ACC112 (cell line): Measurements from ENCODE around the gene ZNF467.

Experiments used
- H2AFZ ChIP-seq: fragments of 200-600 bp; sonication (generic); one replicate; pipeline ENCODE4 v1.6.0; 2017; ENCODE audit warnings: antibody characterized with exemption, low read length; ENCODE audit not compliant: unreplicated experiment
- H3K27ac ChIP-seq: fragments of 200-600 bp; sonication (generic); 2 replicates; pipeline ENCODE4 v1.5.1; 2014; ENCODE audit warnings: low read depth, mild to moderate bottlenecking, antibody characterized with exemption, low read length, moderate library complexity
- H3K27me3 ChIP-seq: fragments of 200-600 bp; sonication (generic); 2 replicates; pipeline ENCODE4 v1.6.1; 2014; ENCODE audit warnings: mild to moderate bottlenecking, antibody characterized with exemption, low read length, moderate library complexity, mixed read lengths; ENCODE audit not compliant: insufficient read depth
- H3K36me3 ChIP-seq: fragments of 200-600 bp; sonication (generic); 2 replicates; pipeline ENCODE4 v1.6.1; 2016; ENCODE audit warnings: mild to moderate bottlenecking, antibody characterized with exemption, low read length, moderate library complexity, mixed read lengths; ENCODE audit not compliant: insufficient read depth
- H3K4me1 ChIP-seq: fragments of 200-600 bp; sonication (generic); one replicate; pipeline ENCODE4 v1.6.1; 2016; ENCODE audit warnings: low read length, mixed read lengths; ENCODE audit not compliant: insufficient read depth, unreplicated experiment, control insufficient read depth
- H3K4me3 ChIP-seq: fragments of 200-600 bp; sonication (generic); 2 replicates; pipeline ENCODE4 v1.5.1; 2014; ENCODE audit warnings: mild to moderate bottlenecking, low read depth, low read length
- H3K79me2 ChIP-seq: fragments of 200-600 bp; sonication (generic); one replicate; pipeline ENCODE4 v1.6.0; 2016; ENCODE audit warnings: low read length; ENCODE audit not compliant: control insufficient read depth, unreplicated experiment, insufficient read depth

Gene ZNF467

DNA sequence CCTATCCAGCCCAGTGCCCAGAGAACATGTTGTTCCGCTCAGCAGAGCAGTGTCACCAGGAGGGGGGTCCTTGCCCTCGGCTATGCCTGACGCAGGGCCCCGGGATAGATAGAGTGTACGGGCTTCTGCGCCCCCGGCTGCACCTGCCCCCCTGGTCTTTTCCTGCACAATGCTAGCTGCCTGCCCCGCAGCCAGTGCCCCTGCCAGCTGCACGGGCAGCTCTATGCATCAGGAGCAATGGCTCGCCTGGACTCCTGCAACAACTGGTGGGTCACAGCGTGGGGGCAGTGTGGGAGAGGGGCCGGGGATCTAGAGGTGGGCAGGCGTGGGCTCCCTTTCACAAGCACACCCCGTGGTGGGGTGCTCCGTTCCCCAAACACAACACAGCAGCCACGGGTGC, 33.3 kb upstream of the ZNF467 start:
- Histone ChIP-seq H3K27ac (no peak overlapping the region), H3K36me3 (no peaks in the 10 kb centered on the region), H3K4me1 (no peaks in the 10 kb centered on the region), H2AFZ (no peak overlapping the region), H3K79me2 (no peaks in the 10 kb centered on the region), H3K27me3 (peaks cover 15% of the 10 kb centered on the region), H3K4me3 (no peak overlapping the region)

- Histone ChIP-seq H3K27me3 (peaks cover 3% of the 10 kb centered on the region), H2AFZ (no peak overlapping the region)
These were observed 30.7 kb upstream of the ZNF467 start for GRCh38 chr7:149804106-149804505.

GRCh38 chr7:149803551-149804074, 30.2 kb upstream of the ZNF467 start:
- Histone ChIP-seq H3K4me3 (no peak overlapping the region), H3K79me2 (no peaks in the 10 kb centered on the region), H3K27ac (no peak overlapping the region), H3K4me1 (no peaks in the 10 kb centered on the region), H3K27me3 (peaks cover 3% of the 10 kb centered on the region), H2AFZ (no peak overlapping the region), H3K36me3 (no peaks in the 10 kb centered on the region)

More at GRCh38 chr7:149804106-149804505, 30.7 kb upstream of the ZNF467 start:
- no peaks in the 10 kb centered on the region for H3K4me1 ChIP-seq
- H3K36me3 ChIP-seq = no peaks in the 10 kb centered on the region
- no peak overlapping the region for H3K4me3 ChIP-seq
- no peaks in the 10 kb centered on the region for H3K79me2 ChIP-seq
- no peak overlapping the region for H3K27ac ChIP-seq

GRCh38 chr7:149802966-149803365, 29.6 kb upstream of the ZNF467 start:
- Histone ChIP-seq H3K27me3 (peaks cover 3% of the 10 kb centered on the region; the same call in 1 of the 2 replicates), H3K79me2 (no peaks in the 10 kb centered on the region), H3K4me1 (no peaks in the 10 kb centered on the region), H3K36me3 (no peaks in the 10 kb centered on the region), H3K4me3 (no peak overlapping the region), H3K27ac (no peak overlapping the region), H2AFZ (no peak overlapping the region)

GRCh38 chr7:149801816-149802215, 28.4 kb upstream of the ZNF467 start:
- H3K36me3 ChIP-seq = no peaks in the 10 kb centered on the region

DNA sequence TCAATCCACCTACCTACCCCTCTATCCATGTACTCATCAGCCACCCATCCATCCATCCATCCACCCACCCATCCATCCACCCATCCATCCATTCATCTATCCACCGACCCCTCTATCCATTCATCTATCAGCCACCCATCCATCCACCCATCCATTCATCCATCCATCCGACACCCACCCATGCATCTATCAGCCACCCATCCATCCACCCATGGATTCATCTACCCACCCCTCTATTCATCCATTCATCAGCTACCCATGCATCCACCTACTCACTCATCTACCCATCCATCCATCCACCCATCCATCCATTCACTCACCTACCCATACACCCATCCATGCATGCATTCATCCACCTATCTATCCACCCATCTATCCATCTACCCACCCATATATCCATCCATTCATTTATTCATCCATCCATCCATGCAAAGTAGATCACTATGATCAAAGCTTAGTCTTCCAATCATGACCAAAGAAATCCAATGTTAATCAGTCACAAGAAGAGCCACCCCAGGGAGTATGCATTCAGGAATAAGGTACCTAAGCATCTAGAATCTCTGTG, 27.7 kb upstream of the ZNF467 start:
- H3K79me2 ChIP-seq = no peaks in the 10 kb centered on the region
- no peak overlapping the region for H3K27ac ChIP-seq
- peaks cover 2% of the 10 kb centered on the region; the same call in 1 of the 2 replicates for H3K27me3 ChIP-seq
- H3K4me1 ChIP-seq = no peaks in the 10 kb centered on the region
- H3K36me3 ChIP-seq = no peaks in the 10 kb centered on the region
- no peak overlapping the region for H2AFZ ChIP-seq
- no peak overlapping the region for H3K4me3 ChIP-seq

More at GRCh38 chr7:149801816-149802215, 28.4 kb upstream of the ZNF467 start:
- Histone ChIP-seq H3K79me2 (no peaks in the 10 kb centered on the region), H2AFZ (no peak overlapping the region), H3K27ac (no peak overlapping the region), H3K27me3 (peaks cover 3% of the 10 kb centered on the region; the same call in 1 of the 2 replicates), H3K4me3 (no peak overlapping the region), H3K4me1 (no peaks in the 10 kb centered on the region)

DNA sequence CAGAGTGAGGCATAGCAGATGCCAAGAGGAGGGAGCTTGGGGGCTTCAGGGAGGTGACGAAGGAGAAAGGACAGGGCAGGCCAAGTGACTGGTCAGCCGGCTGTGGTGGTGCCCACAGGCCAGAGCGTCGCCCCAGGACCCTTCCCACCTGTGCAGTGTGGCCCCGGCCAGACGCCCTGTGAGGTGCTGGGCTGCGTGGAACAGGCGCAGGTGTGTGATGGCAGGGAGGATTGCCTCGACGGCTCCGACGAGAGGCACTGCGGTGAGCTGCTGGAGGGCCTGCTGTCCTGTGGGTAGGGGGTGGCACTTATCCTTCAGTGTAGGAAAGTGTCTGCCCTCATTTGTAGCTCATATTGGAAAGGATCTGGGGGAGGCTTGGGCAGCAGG, 26.8 kb upstream of the ZNF467 start:
- no peak overlapping the region for H3K27ac ChIP-seq
- no peaks in the 10 kb centered on the region for H3K36me3 ChIP-seq
- no peaks in the 10 kb centered on the region for H3K4me1 ChIP-seq
- H2AFZ ChIP-seq = no peak overlapping the region
- H3K79me2 ChIP-seq = no peaks in the 10 kb centered on the region
- H3K4me3 ChIP-seq = no peak overlapping the region
- 0 out of 2 replicates have a peak, but pooled peaks cover under 1% of the 10 kb centered on the region for H3K27me3 ChIP-seq

DNA sequence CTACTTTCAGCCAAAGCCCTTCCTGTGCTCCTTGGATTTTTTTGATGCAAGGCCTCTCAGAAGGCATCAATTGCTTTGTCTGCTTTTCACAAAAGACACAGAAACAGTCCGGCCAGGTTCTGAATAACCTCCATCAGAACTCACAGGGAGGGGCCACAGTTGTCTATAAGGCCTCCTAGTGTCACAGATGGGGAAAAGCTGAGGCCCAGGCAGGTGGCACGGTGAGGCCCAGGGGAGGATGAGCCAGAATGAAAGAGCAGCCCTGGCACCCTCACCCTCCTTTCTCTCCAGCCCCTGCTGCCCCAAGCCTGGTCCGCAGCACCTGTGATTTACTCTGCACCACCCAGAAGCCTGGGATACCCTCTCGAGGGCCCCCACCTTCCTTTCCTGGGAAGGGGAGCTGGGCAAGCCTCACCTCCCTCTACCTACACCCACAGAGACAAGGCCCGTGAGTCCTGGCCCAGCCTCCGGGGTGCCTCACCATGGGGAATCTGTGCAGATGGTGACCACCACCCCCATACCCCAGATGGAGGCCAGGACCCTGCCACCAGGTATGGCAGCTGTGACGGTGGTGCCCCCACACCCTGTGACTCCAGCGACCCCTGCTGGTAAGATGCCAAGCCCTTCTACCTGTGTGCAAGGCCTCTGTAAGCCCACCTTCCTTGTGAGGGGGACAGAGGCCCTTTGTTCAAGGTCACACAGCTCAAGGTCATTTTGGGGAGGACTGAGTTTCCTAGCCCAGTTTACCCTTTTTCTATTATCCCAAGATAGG, 26.2 kb upstream of the ZNF467 start:
- Histone ChIP-seq H3K4me3 (no peak overlapping the region), H3K79me2 (no peaks in the 10 kb centered on the region), H3K27ac (no peak overlapping the region), H3K36me3 (no peaks in the 10 kb centered on the region), H2AFZ (no peak overlapping the region), H3K27me3 (peaks cover 4% of the 10 kb centered on the region; the same call in 1 of the 2 replicates), H3K4me1 (no peaks in the 10 kb centered on the region)

GRCh38 chr7:149797771-149798170, 24.4 kb upstream of the ZNF467 start:
- no peak overlapping the region for H3K27ac ChIP-seq
- peaks cover 14% of the 10 kb centered on the region for H3K27me3 ChIP-seq
- no peak overlapping the region for H3K4me3 ChIP-seq

GRCh38 chr7:149796287-149796860, 23.0 kb upstream of the ZNF467 start:
- Histone ChIP-seq H3K27ac (no peak overlapping the region), H3K36me3 (no peaks in the 10 kb centered on the region), H2AFZ (no peak overlapping the region), H3K4me3 (no peak overlapping the region), H3K27me3 (peaks cover 14% of the 10 kb centered on the region), H3K79me2 (no peaks in the 10 kb centered on the region), H3K4me1 (no peaks in the 10 kb centered on the region)

More at GRCh38 chr7:149797771-149798170, 24.4 kb upstream of the ZNF467 start:
- H2AFZ ChIP-seq = no peak overlapping the region
- no peaks in the 10 kb centered on the region for H3K4me1 ChIP-seq
- no peaks in the 10 kb centered on the region for H3K36me3 ChIP-seq
- H3K79me2 ChIP-seq = no peaks in the 10 kb centered on the region
